Adrenal gland (tissue), 5 donors: ENCODE measurements around the gene PSTPIP1.

Source experiments
- CTCF ChIP-seq, 6 experiments: fragments of 450-650 bp in 4 of 6; fragments of 200-600 bp in 2 of 6; sonication (generic) in 1 of 6; IDR thresholded peaks; 1 replicate in 5 of 6; 2 replicates in 1 of 6; pipeline versions ENCODE4 v1.5.1 to v1.8.0; 2016 to 2021; ENCODE audit warnings: antibody characterized with exemption in 6 of 6, mild to moderate bottlenecking in 2 of 6, moderate library complexity in 1 of 6
- POLR2A ChIP-seq, 2 donors: fragments of 450-650 bp; IDR thresholded peaks; one replicate each; pipeline ENCODE4 v1.6.1; 2017; ENCODE audit warnings: antibody characterized with exemption in 2 of 2, mild to moderate bottlenecking in 2 of 2, moderate library complexity in 1 of 2
- donor health status: DM: no; HTN: no; CAD: no.

GRCh38 chr15:76999996-77000395, 5.1 kb downstream of the PSTPIP1 start:
- TF ChIP-seq CTCF (IDR thresholded peaks at IDR 0.05) (no peak), POLR2A (IDR thresholded peaks at IDR 0.05) (no peak)
